HL-60 (cell line): ENCODE measurements around the gene AP3S2.
"Not testable (repeated sequence)": the region's sequence is repeated elsewhere in the genome, so short reads cannot be mapped to it uniquely, and the experiment has no call there.

Experiments used
- POLR2AphosphoS5 ChIP-seq: IDR thresholded peaks from 2 replicates; pipeline ENCODE4 v1.6.1; 2012; ENCODE audit warnings: low read depth
- TF ChIP-seq, protein P1 (sequence below): IDR thresholded peaks from one replicate; pipeline ENCODE4 v1.5.1; 2011; ENCODE audit warnings: low read length, control low read depth, inconsistent platforms; ENCODE audit not compliant: insufficient read depth

DNA sequence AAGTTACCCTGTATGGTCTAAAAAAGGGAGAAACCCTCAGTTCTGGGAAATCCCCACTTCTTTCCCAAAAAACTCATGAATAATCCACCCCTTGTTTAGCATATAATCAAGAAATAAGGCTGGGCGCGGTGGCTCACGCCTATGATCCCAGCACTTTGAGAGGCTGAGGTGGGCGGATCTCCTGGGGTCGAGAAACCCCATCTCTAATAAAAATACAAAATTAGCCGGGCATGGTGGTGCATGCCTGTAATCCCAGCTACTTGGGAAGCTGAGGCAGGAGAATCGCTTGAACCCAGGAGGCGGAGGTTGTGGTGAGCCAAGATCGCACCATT, 111.2 kb downstream of the AP3S2 start:
- TF ChIP-seq POLR2AphosphoS5, result not testable (repeated sequence)
- TF ChIP-seq, protein P1, sequence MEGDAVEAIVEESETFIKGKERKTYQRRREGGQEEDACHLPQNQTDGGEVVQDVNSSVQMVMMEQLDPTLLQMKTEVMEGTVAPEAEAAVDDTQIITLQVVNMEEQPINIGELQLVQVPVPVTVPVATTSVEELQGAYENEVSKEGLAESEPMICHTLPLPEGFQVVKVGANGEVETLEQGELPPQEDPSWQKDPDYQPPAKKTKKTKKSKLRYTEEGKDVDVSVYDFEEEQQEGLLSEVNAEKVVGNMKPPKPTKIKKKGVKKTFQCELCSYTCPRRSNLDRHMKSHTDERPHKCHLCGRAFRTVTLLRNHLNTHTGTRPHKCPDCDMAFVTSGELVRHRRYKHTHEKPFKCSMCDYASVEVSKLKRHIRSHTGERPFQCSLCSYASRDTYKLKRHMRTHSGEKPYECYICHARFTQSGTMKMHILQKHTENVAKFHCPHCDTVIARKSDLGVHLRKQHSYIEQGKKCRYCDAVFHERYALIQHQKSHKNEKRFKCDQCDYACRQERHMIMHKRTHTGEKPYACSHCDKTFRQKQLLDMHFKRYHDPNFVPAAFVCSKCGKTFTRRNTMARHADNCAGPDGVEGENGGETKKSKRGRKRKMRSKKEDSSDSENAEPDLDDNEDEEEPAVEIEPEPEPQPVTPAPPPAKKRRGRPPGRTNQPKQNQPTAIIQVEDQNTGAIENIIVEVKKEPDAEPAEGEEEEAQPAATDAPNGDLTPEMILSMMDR, result not testable (repeated sequence)
